Astrocyte (in vitro differentiated cells and primary cell): ENCODE data around the gene KCP.

Experiments used
- EZH2 ChIP-seq: IDR thresholded peaks from 2 replicates; pipeline ENCODE4 v1.6.1; 2012; ENCODE audit warnings: mild to moderate bottlenecking, low read length, inconsistent platforms; ENCODE audit not compliant: insufficient read depth
- TF ChIP-seq, protein P1 (sequence below): IDR thresholded peaks from 2 replicates; pipeline ENCODE4 v1.5.1; 2011; ENCODE audit warnings: low read depth, mild to moderate bottlenecking, inconsistent platforms, low read length, moderate library complexity; ENCODE audit not compliant: insufficient read depth

DNA sequence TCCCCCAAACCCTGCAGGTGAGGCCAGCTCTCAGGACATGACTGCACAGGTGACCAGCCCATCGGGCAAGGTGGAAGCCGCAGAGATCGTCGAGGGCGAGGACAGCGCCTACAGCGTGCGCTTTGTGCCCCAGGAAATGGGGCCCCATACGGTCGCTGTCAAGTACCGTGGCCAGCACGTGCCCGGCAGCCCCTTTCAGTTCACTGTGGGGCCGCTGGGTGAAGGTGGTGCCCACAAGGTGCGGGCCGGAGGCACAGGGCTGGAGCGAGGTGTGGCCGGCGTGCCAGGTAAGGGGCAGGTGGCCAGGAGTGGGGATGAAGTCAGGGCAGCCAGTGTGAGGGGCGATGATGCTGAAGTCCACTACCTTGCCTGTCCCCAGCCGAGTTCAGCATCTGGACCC, 56.1 kb downstream of the KCP start:
- TF ChIP-seq EZH2 = no peak
- TF ChIP-seq, protein P1, sequence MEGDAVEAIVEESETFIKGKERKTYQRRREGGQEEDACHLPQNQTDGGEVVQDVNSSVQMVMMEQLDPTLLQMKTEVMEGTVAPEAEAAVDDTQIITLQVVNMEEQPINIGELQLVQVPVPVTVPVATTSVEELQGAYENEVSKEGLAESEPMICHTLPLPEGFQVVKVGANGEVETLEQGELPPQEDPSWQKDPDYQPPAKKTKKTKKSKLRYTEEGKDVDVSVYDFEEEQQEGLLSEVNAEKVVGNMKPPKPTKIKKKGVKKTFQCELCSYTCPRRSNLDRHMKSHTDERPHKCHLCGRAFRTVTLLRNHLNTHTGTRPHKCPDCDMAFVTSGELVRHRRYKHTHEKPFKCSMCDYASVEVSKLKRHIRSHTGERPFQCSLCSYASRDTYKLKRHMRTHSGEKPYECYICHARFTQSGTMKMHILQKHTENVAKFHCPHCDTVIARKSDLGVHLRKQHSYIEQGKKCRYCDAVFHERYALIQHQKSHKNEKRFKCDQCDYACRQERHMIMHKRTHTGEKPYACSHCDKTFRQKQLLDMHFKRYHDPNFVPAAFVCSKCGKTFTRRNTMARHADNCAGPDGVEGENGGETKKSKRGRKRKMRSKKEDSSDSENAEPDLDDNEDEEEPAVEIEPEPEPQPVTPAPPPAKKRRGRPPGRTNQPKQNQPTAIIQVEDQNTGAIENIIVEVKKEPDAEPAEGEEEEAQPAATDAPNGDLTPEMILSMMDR = no peak
